GM11168 (cell line): ENCODE measurements around the gene LYSET.
"Not testable (repeated sequence)": the region's sequence is repeated elsewhere in the genome, so short reads cannot be mapped to it uniquely, and the experiment has no call there.

Experiments
- in situ Hi-C: fragments of 300-500 bp; cut with MboI; formaldehyde crosslinking; loops from one replicate; pipeline ENCODE4 v1.12.0; 2022; ENCODE audit warnings: low sequenced_read_pairs; ENCODE audit not compliant: unreplicated experiment

The LYSET gene

GRCh38 chr14:93214598-93214997 lies 29.5 kb downstream of the LYSET start:
- in situ Hi-C loops = no loop called here

GRCh38 chr14:93219103-93219726 lies 34.1 kb downstream of the LYSET start:
- in situ Hi-C loops = no loop called here

- in situ Hi-C loops = no loop called here
Measured at GRCh38 chr14:93220509-93220908, 35.4 kb downstream of the LYSET start.

- in situ Hi-C loops = no loop called here
Measured at GRCh38 chr14:93223565-93223964, 38.4 kb downstream of the LYSET start.

GRCh38 chr14:93228550-93228949 lies 43.4 kb downstream of the LYSET start:
- in situ Hi-C loops = no loop called here

- in situ Hi-C loops = no loop called here
Measured at GRCh38 chr14:93230539-93230938, 45.4 kb downstream of the LYSET start.

- in situ Hi-C loops = no loop called here
Measured at GRCh38 chr14:93231129-93231979, 46.2 kb downstream of the LYSET start.

- in situ Hi-C loops = no loop called here
Measured at GRCh38 chr14:93232159-93232558, 47.0 kb downstream of the LYSET start.

- in situ Hi-C loops = not testable (repeated sequence)
Measured at GRCh38 chr14:93233078-93233477, 48.0 kb downstream of the LYSET start.

GRCh38 chr14:93234798-93235197 lies 49.7 kb downstream of the LYSET start:
- in situ Hi-C loops = no loop called here
